Left lung (tissue), 10 donors: Measurements from ENCODE around the gene MYCN. TPM values are rescaled to one million over a fixed set of nuclear protein-coding genes. Genes with fewer than 3 reads are reported as not detected.

Source experiments
- ATAC-seq: fragments of 200-7000 bp; cut with Tn5 transposase; one replicate; pipeline ENCODE4 v1.9.1; 2020; ENCODE audit warnings: moderate library complexity
- DNase-seq, 4 donors: peaks; one replicate each; pipeline ENCODE4 v3.0.0-alpha.2; 2013 to 2020
- H3K27ac ChIP-seq, 2 donors: fragments of 200-600 bp; sonication (generic) in 1 of 2; one replicate each; pipeline versions ENCODE4 v1.5.0 to v1.8.0; 2020 to 2021
- H3K27me3 ChIP-seq, 2 donors: fragments of 200-600 bp; sonication (generic) in 1 of 2; one replicate each; pipeline versions ENCODE4 v1.5.0 to v1.8.0; 2020 to 2021
- H3K36me3 ChIP-seq, 2 donors: fragments of 200-600 bp; sonication (generic) in 1 of 2; one replicate each; pipeline versions ENCODE4 v1.5.0 to v1.8.0; 2020 to 2021
- H3K4me1 ChIP-seq, 2 donors: fragments of 200-600 bp; one replicate each; pipeline ENCODE4 v1.8.0; 2021
- H3K4me3 ChIP-seq, 2 donors: fragments of 200-600 bp; sonication (generic) in 1 of 2; one replicate each; pipeline versions ENCODE4 v1.5.0 to v1.8.0; 2020 to 2021; ENCODE audit warnings: mild to moderate bottlenecking in 1 of 2
- H3K9me3 ChIP-seq, 2 donors: fragments of 200-600 bp; sonication (generic) in 1 of 2; one replicate each; pipeline versions ENCODE4 v1.5.0 to v1.8.0; 2020 to 2021
- intact Hi-C, 2 donors: fragments of 100-400 bp; cut with DNase I; formaldehyde crosslinking; loops; one replicate each; pipeline versions ENCODE4 v1.11.2 to v1.14.2; 2022
- polyA plus RNA-seq, 6 donors: library from polyadenylated mRNA; unstranded; fragments of 120-200 nt; gene quantifications; one replicate each; pipeline ENCODE4 v1.2.1, GENCODE V29; 2013; ENCODE audit not compliant: insufficient read length in 6 of 6
- total RNA-seq, 2 donors: library from RNA; stranded (reverse); fragmentation: NEBNext Ultra II Directional; extraction: Animal tissue kit (Norgen Biotek cat#: 25700); gene quantifications; one replicate each; pipeline ENCODE4 v1.2.1, GENCODE V29; 2021
- TF ChIP-seq, protein P1 (sequence below), 2 donors: fragments of 200-600 bp; sonication (generic) in 1 of 2; IDR thresholded peaks; one replicate each; pipeline versions ENCODE4 v1.5.0 to v1.8.0; 2021; ENCODE audit warnings: antibody characterized with exemption in 2 of 2
- donor health status: DM: no; HTN: yes; CAD: no.
- donor health status: DM: no; HTN: no; CAD: no.

The MYCN gene
- total and polyA plus RNA-seq, 8 donors, result 0.60 to 22.2 (median 17.8) TPM

DNA sequence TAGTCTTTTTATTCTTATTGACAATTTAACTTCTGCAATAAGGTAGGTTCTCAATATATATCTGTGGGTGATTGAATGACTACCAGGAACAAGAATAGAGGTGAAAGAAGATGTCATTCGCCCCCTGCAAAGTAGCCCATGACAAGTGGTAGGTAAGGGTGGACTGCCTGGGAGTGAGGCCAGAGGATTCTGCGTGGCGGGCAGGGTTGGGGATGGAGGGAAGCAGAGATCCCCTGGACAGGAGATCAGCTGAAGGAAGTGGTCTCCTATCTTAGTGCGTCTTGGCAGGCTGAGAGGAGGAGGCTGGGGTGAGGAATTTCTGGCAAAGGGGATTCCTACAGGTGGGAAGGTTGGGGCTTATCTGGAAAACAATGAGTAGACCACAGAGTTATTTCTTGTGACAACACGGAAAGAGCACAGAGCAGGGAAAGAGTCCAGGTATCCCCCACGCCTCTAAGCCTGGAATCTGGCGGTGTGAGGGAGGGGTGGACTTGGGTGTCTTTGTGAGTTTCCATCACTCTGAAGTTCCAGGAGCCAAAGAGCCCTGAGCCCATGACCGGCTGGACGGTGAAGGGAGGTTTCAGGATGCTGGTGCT, 21.5 kb upstream of the MYCN start:
- no peak overlapping the region for H3K4me3 ChIP-seq
- TF ChIP-seq, protein P1, sequence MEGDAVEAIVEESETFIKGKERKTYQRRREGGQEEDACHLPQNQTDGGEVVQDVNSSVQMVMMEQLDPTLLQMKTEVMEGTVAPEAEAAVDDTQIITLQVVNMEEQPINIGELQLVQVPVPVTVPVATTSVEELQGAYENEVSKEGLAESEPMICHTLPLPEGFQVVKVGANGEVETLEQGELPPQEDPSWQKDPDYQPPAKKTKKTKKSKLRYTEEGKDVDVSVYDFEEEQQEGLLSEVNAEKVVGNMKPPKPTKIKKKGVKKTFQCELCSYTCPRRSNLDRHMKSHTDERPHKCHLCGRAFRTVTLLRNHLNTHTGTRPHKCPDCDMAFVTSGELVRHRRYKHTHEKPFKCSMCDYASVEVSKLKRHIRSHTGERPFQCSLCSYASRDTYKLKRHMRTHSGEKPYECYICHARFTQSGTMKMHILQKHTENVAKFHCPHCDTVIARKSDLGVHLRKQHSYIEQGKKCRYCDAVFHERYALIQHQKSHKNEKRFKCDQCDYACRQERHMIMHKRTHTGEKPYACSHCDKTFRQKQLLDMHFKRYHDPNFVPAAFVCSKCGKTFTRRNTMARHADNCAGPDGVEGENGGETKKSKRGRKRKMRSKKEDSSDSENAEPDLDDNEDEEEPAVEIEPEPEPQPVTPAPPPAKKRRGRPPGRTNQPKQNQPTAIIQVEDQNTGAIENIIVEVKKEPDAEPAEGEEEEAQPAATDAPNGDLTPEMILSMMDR (IDR thresholded peaks at IDR 0.05), result no peak
- H3K27ac ChIP-seq, result no peak overlapping the region
- no peak for DNase-seq
- peaks cover 0 to 5% of the 10 kb centered on the region in 2 donors for H3K4me1 ChIP-seq
- no peaks in the 10 kb centered on the region for H3K36me3 ChIP-seq
- intact Hi-C loops, result no loop called here
- ATAC-seq, result no peak
- no peaks in the 10 kb centered on the region for H3K27me3 ChIP-seq
- H3K9me3 ChIP-seq, result no peaks in the 10 kb centered on the region

DNA sequence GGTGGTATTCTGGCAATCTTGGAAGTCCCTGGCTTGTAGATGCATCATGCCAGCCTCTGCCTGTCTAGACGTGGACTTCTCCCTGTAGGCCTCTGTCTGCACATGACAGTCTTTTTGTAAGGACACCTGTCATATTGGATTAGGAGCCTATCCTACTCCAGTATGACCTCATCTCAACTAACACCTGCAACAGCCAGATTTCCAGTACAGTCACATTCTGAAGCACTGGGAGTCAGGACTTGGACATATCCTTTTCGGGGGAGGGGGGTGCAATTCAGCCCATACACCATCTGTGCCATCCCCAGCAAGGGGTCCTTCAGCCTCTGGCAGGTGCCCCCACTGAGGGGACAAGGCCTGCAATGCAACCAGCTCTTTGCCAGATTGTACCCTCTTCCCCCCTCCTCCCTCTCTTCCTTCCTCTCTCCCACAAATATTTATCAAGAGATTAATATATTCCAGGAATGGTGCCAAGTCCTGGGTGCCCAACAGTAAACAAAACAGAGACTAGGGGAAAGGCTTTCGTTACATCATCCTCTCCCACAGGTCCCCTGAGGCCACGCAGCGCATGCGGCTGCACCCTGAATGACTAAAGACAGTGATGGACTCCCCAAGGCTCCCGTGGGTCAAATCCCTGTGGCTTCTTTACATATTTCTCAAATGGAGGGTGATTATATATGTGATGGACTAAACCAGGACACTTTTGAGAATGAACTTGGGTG, 20.5 kb upstream of the MYCN start:
- peak in 1 of 4 donors; percentile 50 for DNase-seq
- H3K27me3 ChIP-seq, result no peaks in the 10 kb centered on the region
- H3K27ac ChIP-seq, result no peak overlapping the region
- H3K36me3 ChIP-seq, result no peaks in the 10 kb centered on the region
- TF ChIP-seq, protein P1 (IDR thresholded peaks at IDR 0.05), result no peak
- peaks cover 0 to under 1% of the 10 kb centered on the region in 2 donors for H3K4me1 ChIP-seq
- no peak overlapping the region for H3K4me3 ChIP-seq
- intact Hi-C loops, result no loop called here
- no peak for ATAC-seq
- no peaks in the 10 kb centered on the region for H3K9me3 ChIP-seq

DNA sequence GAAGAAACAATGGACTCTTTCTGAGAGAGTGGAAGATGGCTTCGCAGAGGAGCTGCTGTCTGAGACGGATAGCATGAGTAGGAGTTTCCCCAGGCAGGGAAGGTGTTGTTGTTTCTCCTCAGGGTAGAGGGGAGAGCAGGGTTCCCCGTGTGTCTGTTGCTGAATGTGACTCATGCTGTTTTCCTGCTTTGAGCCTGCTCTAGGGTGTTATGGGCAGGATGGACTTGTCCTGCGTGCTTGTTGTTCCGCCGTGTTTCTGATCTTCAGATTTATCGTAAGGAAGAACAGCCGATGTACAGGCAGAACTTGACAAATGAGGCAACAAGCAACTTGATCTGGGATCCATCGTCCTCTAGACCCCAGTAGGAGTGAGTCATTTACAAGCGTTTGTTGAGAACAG, 19.7 kb upstream of the MYCN start:
- Histone ChIP-seq H3K4me3 (no peak overlapping the region), H3K27ac (no peak overlapping the region), H3K4me1 (no peaks in the 10 kb centered on the region), H3K36me3 (no peaks in the 10 kb centered on the region), H3K27me3 (no peaks in the 10 kb centered on the region), H3K9me3 (no peaks in the 10 kb centered on the region)
- ATAC-seq (no peak), DNase-seq (no peak)
- intact Hi-C loops, result no loop called here
- TF ChIP-seq, protein P1 (IDR thresholded peaks at IDR 0.05), result no peak

DNA sequence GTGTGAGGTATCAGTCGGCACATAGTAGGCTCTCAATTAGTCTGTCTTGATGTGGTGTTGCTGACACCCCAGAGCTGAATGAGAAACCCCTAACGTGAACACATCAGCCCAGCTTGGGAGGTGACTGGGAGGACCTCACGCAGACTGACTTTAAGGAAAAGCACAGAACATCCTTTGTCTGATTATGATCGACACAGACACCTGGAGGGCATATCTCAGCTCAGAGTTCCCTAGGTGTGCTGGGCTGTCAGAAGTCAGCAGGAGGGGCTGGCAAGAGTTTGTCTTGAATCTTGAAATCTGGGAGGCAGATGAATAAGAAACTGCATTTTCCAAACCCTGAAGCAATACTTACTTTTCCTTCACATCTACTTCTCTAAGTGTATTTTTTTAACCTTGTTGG, 16.8 kb upstream of the MYCN start:
- H3K9me3 ChIP-seq, result no peaks in the 10 kb centered on the region
- no peak overlapping the region for H3K4me3 ChIP-seq
- no peaks in the 10 kb centered on the region for H3K27me3 ChIP-seq
- intact Hi-C loops, result no loop called here
- TF ChIP-seq, protein P1 (IDR thresholded peaks at IDR 0.05), result no peak
- no peaks in the 10 kb centered on the region for H3K4me1 ChIP-seq
- ATAC-seq (no peak), DNase-seq (no peak)
- H3K36me3 ChIP-seq, result no peaks in the 10 kb centered on the region
- H3K27ac ChIP-seq, result no peak overlapping the region

DNA sequence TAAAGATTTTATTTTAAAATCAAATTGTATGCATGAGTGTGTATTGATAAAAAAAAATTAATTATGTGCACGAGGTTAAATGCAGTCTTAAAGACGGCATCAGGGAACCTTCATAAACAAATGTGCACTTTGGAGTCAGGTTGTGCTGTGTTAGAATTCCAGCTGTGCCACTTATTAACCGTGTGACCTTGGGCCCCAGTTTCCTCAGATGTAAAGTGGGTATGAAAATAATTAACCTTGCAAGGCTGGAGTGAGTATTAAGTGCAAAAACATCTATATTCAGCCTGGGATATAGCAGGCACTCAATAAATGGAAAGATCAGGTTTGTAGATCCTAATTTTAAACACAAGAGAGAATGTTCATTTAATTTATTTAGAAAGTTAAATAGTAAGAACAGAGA, 14.5 kb upstream of the MYCN start:
- intact Hi-C loops, result no loop called here
- Histone ChIP-seq H3K27ac (no peak overlapping the region), H3K9me3 (no peaks in the 10 kb centered on the region), H3K4me1 (no peaks in the 10 kb centered on the region), H3K27me3 (no peaks in the 10 kb centered on the region), H3K4me3 (no peak overlapping the region), H3K36me3 (no peaks in the 10 kb centered on the region)
- TF ChIP-seq, protein P1 (IDR thresholded peaks at IDR 0.05), result no peak
- DNase-seq (no peak), ATAC-seq (no peak)
